ENCODE measurements around the gene GALNT6.

Gene GALNT6

GRCh38 chr12:51351913-51352532, 39.2 kb downstream of the GALNT6 start:
- TF ChIP-seq ZFX (IDR thresholded peaks at IDR 0.05) = no peak
- TF ChIP-seq CTCF (conservative IDR thresholded peaks at IDR 0.05) = peak; percentile 85
- no peak overlapping the region for H3K27ac ChIP-seq

GRCh38 chr12:51349026-51349425, 42.2 kb downstream of the GALNT6 start:
- TF ChIP-seq ZFX (IDR thresholded peaks at IDR 0.05) (no peak), CTCF (conservative IDR thresholded peaks at IDR 0.05) (no peak)
- H3K27ac ChIP-seq = no peak overlapping the region

- TF ChIP-seq CTCF (conservative IDR thresholded peaks at IDR 0.05) (no peak), ZFX (IDR thresholded peaks at IDR 0.05) (no peak)
- no peak overlapping the region for H3K27ac ChIP-seq
These were observed 43.1 kb downstream of the GALNT6 start for GRCh38 chr12:51348116-51348515.

- TF ChIP-seq ZFX (IDR thresholded peaks at IDR 0.05) = no peak
- no peak for TF ChIP-seq CTCF (conservative IDR thresholded peaks at IDR 0.05)
- H3K27ac ChIP-seq = no peak within 1 kb of the TSS
These were observed 44.6 kb downstream of the GALNT6 start, which contains the start of gene CELA1 for GRCh38 chr12:51346581-51346980. TSS of gene CELA1 (minus strand) at chr12:51346679. CDS start at chr12:51346638, 41 bp downstream.

GRCh38 chr12:51345681-51346080, 45.5 kb downstream of the GALNT6 start:
- no peak overlapping the region for H3K27ac ChIP-seq
- TF ChIP-seq CTCF (conservative IDR thresholded peaks at IDR 0.05) = no peak
- no peak for TF ChIP-seq ZFX (IDR thresholded peaks at IDR 0.05)

- H3K27ac ChIP-seq = no peak overlapping the region
- TF ChIP-seq CTCF (conservative IDR thresholded peaks at IDR 0.05) (no peak), ZFX (IDR thresholded peaks at IDR 0.05) (no peak)
These were observed 48.0 kb downstream of the GALNT6 start for GRCh38 chr12:51343201-51343600.

GRCh38 chr12:51342416-51342815, 48.8 kb downstream of the GALNT6 start:
- no peak overlapping the region for H3K27ac ChIP-seq
- TF ChIP-seq ZFX (IDR thresholded peaks at IDR 0.05) (no peak), CTCF (conservative IDR thresholded peaks at IDR 0.05) (no peak)

Data from C4-2B (cell line).